NCI-H748 treated with DMSO at 0.1 percent for 48 hours (cell line): Measurements from ENCODE around the gene PRR15L.
A peak's percentile ranks its signal among the peaks of the same experiment; 100 is the strongest.
"Not testable (repeated sequence)": the region's sequence is repeated elsewhere in the genome, so short reads cannot be mapped to it uniquely, and the experiment has no call there.

Experiments
- DNase-seq: peaks from one replicate; lab custom pipeline; 2025; lab: John Stamatoyannopoulos, UW

Gene PRR15L

GRCh38 chr17:47957591-47958490 lies at the start of gene PRR15L:
Gene PRR15L, minus strand, starts transcription at chr17:47957883. Its CDS starts 4,649 bp downstream, at chr17:47953234.
- peak; percentile 83 for DNase-seq

GRCh38 chr17:48006936-48007709 lies 49.4 kb upstream of the PRR15L start:
- DNase-seq, result no peak

- no peak for DNase-seq
Measured at GRCh38 chr17:48004983-48005382, 47.3 kb upstream of the PRR15L start.

- peak; percentile 87 for DNase-seq
Measured at GRCh38 chr17:48003417-48004151, 45.9 kb upstream of the PRR15L start.

- DNase-seq, result peak; percentile 49
Measured at GRCh38 chr17:48002916-48003416, 45.3 kb upstream of the PRR15L start.

- DNase-seq, result peak; percentile 33
Measured at GRCh38 chr17:48002266-48002915, 44.7 kb upstream of the PRR15L start.

- not testable (repeated sequence) for DNase-seq
Measured at GRCh38 chr17:48001657-48002056, 44.0 kb upstream of the PRR15L start.

- no peak for DNase-seq
Measured at GRCh38 chr17:48001197-48001596, 43.5 kb upstream of the PRR15L start.

GRCh38 chr17:47999582-47999981 lies 41.9 kb upstream of the PRR15L start:
- no peak for DNase-seq

- DNase-seq, result no peak
Measured at GRCh38 chr17:47998044-47998443, 40.4 kb upstream of the PRR15L start.

- DNase-seq, result no peak
Measured at GRCh38 chr17:47997586-47997985, 39.9 kb upstream of the PRR15L start.

- no peak for DNase-seq
Measured at GRCh38 chr17:47996201-47996600, 38.5 kb upstream of the PRR15L start.

- no peak for DNase-seq
Measured at GRCh38 chr17:47995241-47995935, 37.7 kb upstream of the PRR15L start.

- no peak for DNase-seq
Measured at GRCh38 chr17:47994724-47995123, 37.0 kb upstream of the PRR15L start.

- no peak for DNase-seq
Measured at GRCh38 chr17:47993964-47994363, 36.3 kb upstream of the PRR15L start.

GRCh38 chr17:47993031-47993564 lies 35.4 kb upstream of the PRR15L start:
- DNase-seq, result no peak

- DNase-seq, result no peak
Measured at GRCh38 chr17:47992216-47992615, 34.5 kb upstream of the PRR15L start.

GRCh38 chr17:47990962-47991731 lies 33.5 kb upstream of the PRR15L start:
- no peak for DNase-seq

- DNase-seq, result no peak
Measured at GRCh38 chr17:47989700-47990099, 32.0 kb upstream of the PRR15L start.

- no peak for DNase-seq
Measured at GRCh38 chr17:47989159-47989558, 31.5 kb upstream of the PRR15L start.
